ENCODE results near the gene CLCN5. TPM values are rescaled to one million over a fixed set of nuclear protein-coding genes. Genes with fewer than 3 reads are reported as not detected.

The CLCN5 gene
- total RNA-seq, 1 experiment from 2014 or later: 23.6 TPM

- Histone ChIP-seq H3K36me3 (ENCODE audit: control insufficient read depth, insufficient read depth, low read length) (no peaks in the 10 kb centered on the region), H3K27me3 (ENCODE audit: control insufficient read depth, insufficient read depth, low read length) (no peaks in the 10 kb centered on the region), H3K9me3 (ENCODE audit: control insufficient read depth, insufficient read depth, low read depth, low read length) (no peaks in the 10 kb centered on the region), H3K4me1 (ENCODE audit: control insufficient read depth, insufficient read depth, low read length) (peaks cover 11% of the 10 kb centered on the region; the same call in 1 of the 2 replicates), H3K27ac (ENCODE audit: low read length) (no peak overlapping the region), H3K4me3 (ENCODE audit: low read depth in 2 of 2, low read length in 2 of 2) (no peak overlapping the region)
- DNase-seq (ENCODE audit: low read depth, low spot score) (no peak), ATAC-seq (no peak; the same call in 1 of the 2 replicates)
- in situ Hi-C loops (cut with HindIII; ENCODE audit: low pct_unique_long_range_greater_than_20kb, low sequenced_read_pairs): no loop called here
- no peak for TF ChIP-seq SIN3A (IDR thresholded peaks at IDR 0.05; ENCODE audit: borderline replicate concordance, insufficient read depth, low read depth, low read length)
- no peak for TF ChIP-seq POLR2AphosphoS5 (IDR thresholded peaks at IDR 0.05; ENCODE audit: low read depth, low read length)
- TF ChIP-seq REST (IDR thresholded peaks at IDR 0.05; ENCODE audit: insufficient read depth in 1 of 2, low read depth in 2 of 2, low read length in 1 of 2): no peak
- TF ChIP-seq, protein P1, sequence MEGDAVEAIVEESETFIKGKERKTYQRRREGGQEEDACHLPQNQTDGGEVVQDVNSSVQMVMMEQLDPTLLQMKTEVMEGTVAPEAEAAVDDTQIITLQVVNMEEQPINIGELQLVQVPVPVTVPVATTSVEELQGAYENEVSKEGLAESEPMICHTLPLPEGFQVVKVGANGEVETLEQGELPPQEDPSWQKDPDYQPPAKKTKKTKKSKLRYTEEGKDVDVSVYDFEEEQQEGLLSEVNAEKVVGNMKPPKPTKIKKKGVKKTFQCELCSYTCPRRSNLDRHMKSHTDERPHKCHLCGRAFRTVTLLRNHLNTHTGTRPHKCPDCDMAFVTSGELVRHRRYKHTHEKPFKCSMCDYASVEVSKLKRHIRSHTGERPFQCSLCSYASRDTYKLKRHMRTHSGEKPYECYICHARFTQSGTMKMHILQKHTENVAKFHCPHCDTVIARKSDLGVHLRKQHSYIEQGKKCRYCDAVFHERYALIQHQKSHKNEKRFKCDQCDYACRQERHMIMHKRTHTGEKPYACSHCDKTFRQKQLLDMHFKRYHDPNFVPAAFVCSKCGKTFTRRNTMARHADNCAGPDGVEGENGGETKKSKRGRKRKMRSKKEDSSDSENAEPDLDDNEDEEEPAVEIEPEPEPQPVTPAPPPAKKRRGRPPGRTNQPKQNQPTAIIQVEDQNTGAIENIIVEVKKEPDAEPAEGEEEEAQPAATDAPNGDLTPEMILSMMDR (IDR thresholded peaks at IDR 0.05): no peak
- no peak for TF ChIP-seq TCF7L2 (IDR thresholded peaks at IDR 0.05; ENCODE audit: low read depth, low read length)
- BruUV-seq (replicated peaks): no TSS peak
- intact Hi-C loops (cut with micrococcal nuclease; ENCODE audit: unreplicated experiment): no loop called here
- POLR2A ChIA-PET: no interaction called here
- CTCF ChIA-PET: no interaction called here
Measured at GRCh38 chrX:49995795-49996455, 73.5 kb downstream of the CLCN5 start.

- H3K27ac ChIP-seq (ENCODE audit: low read length): no peak overlapping the region
- H3K4me1 ChIP-seq (ENCODE audit: control insufficient read depth, insufficient read depth, low read length): peaks cover 11% of the 10 kb centered on the region; the same call in 1 of the 2 replicates
- no peak for DNase-seq (ENCODE audit: low read depth, low spot score)
- H3K9me3 ChIP-seq (ENCODE audit: control insufficient read depth, insufficient read depth, low read depth, low read length): no peaks in the 10 kb centered on the region
- no peak for TF ChIP-seq TCF7L2 (IDR thresholded peaks at IDR 0.05; ENCODE audit: low read depth, low read length)
- TF ChIP-seq POLR2AphosphoS5 (IDR thresholded peaks at IDR 0.05; ENCODE audit: low read depth, low read length): no peak
- TF ChIP-seq, protein P1 (IDR thresholded peaks at IDR 0.05): no peak
- POLR2A ChIA-PET: no interaction called here
- H3K36me3 ChIP-seq (ENCODE audit: control insufficient read depth, insufficient read depth, low read length): no peaks in the 10 kb centered on the region
- CTCF ChIA-PET: no interaction called here
- H3K4me3 ChIP-seq (ENCODE audit: low read depth in 2 of 2, low read length in 2 of 2): no peak overlapping the region
- in situ Hi-C loops (cut with HindIII; ENCODE audit: low pct_unique_long_range_greater_than_20kb, low sequenced_read_pairs) (no loop called here), intact Hi-C loops (cut with micrococcal nuclease; ENCODE audit: unreplicated experiment) (no loop called here)
- no peaks in the 10 kb centered on the region for H3K27me3 ChIP-seq (ENCODE audit: control insufficient read depth, insufficient read depth, low read length)
- no TSS peak for BruUV-seq (replicated peaks)
- no peak for ATAC-seq
Measured at GRCh38 chrX:49996474-49996873, 74.1 kb downstream of the CLCN5 start.
